ENCODE results near the gene DHX30. TPM values are rescaled to one million over a fixed set of nuclear protein-coding genes. Genes with fewer than 3 reads are reported as not detected.

DHX30 gene
- total and polyA plus RNA-seq, 9 of the 15 experiments (the other 6 are each of a cell fraction or from before 2014, with no cell fraction given), result 12.3 to 158 (median 79.0) TPM

- TF ChIP-seq MGA (IDR thresholded peaks at IDR 0.05), result no peak
- no peak for TF ChIP-seq SMARCA4 (IDR thresholded peaks at IDR 0.05)
- TF ChIP-seq PHB (CRISPR knock-in tag; IDR thresholded peaks at IDR 0.05), result no peak
- no peak for TF ChIP-seq SMARCE1 (IDR thresholded peaks at IDR 0.05)
- TF ChIP-seq RBM25 (IDR thresholded peaks at IDR 0.05; ENCODE audit: low read depth, low read length, severe bottlenecking), result peak; percentile 65
- TF ChIP-seq PBX2 (CRISPR knock-in tag; IDR thresholded peaks at IDR 0.05; ENCODE audit: low read depth), result no peak
- TF ChIP-seq PBX2 (tag; conservative IDR thresholded peaks at IDR 0.05; ENCODE audit: low read depth), result peak; percentile 71
- no peak for TF ChIP-seq TSC22D4 (tag; IDR thresholded peaks at IDR 0.05)
- TF ChIP-seq PKNOX1 (IDR thresholded peaks at IDR 0.05), result peak; percentile 46; the same call in 1 of the 2 replicates
- no peak for TF ChIP-seq TAF1 (IDR thresholded peaks at IDR 0.05; ENCODE audit: control insufficient read depth, extremely low read depth, insufficient read depth, low read length, severe bottlenecking)
- TF ChIP-seq MYC (IDR thresholded peaks at IDR 0.05; ENCODE audit: low read depth, low read length), result no peak
- no peak for TF ChIP-seq MYC (CRISPR knock-in tag; IDR thresholded peaks at IDR 0.05; ENCODE audit: borderline replicate concordance, low read depth)
- peak; percentile 51 for TF ChIP-seq MEIS2 (IDR thresholded peaks at IDR 0.05; ENCODE audit: partially characterized antibody)
- peak; percentile 98 for TF ChIP-seq ZNF121 (CRISPR knock-in tag; conservative IDR thresholded peaks at IDR 0.05)
- TF ChIP-seq PML (IDR thresholded peaks at IDR 0.05; ENCODE audit: low read length), result no peak
Measured at GRCh38 chr3:47885168-47885567, 82.2 kb downstream of the DHX30 start (continued).
